HG03457 (cell line): ENCODE measurements around the gene INPP4B.

Experiments
- ATAC-seq: cut with Tn5 transposase; IDR thresholded peaks from one replicate; pipeline ENCODE4 v1.9.1; 2021; ENCODE audit warnings: moderate number of reproducible peaks; ENCODE audit not compliant: unreplicated experiment

INPP4B gene

DNA sequence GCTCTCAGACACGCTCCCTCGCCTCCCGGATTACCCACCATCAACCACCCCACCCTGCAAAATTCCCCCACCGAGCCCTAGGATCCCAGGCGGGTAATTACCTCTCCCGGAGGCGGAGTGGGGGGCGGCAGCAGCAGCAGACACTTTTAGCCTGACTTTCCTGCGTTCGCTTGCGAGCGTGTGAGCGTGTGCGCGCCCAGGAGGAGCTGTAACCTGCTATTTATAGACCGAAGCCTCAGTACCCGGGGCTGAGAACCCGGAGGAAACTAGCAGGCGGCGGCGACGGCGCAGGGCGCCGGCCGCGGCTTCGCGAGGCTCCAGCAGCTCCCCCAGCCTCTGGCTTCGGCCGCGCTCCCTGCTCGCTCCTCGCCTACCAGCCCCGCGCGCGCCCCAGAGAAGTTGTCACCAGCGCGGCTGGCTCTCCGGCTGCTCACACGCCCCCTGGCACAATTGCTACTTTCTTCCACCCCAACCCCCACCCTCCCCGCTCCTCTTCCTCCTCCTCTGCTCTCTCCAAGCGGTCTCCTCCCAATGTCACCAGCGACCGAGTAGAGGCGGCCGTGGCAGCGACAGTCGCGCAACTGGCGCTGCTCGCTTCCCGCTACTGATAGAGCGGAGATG is at the start of gene INPP4B:
INPP4B (minus strand) TSS at position 194 of the 621 bp plus-strand sequence.
- no peak for ATAC-seq

DNA sequence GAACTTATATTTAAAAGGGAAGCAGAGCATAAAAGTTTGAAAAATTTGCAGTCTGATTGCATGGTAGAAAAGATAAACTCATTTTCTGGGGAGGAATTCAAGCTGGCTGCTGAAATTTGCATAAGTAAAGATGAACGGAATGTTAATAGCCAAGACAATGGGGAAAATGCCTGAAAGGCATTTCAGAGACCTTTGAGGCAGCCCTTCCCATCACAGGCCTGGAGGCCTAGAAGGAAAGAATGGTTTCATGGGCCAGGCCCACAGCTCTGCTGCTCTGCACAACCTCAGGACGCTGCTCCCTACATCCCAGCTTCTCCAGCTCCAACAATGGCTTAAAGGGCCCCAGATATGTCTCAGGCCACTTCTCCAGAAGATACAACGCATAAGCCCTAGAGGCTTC is 46.9 kb upstream of the INPP4B start:
- ATAC-seq, result no peak

DNA sequence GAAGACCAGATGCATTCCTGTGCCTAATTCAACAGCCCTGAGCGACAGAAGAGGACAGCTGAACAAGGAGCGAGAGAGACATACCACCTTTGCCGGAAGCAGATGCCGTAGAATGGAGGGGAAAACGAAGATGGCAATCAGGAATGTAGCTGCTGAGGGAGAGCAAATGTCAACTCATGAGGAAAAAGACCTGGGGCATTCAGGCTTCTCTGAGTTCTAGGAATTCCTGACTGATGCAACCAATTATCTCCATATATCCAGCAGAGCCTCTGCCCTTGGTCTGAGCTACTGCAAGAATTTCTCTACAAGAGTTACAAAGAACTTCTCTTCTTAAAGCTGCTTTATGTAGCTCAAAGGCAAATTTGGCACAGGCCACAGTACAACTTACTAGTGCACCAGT is 40.5 kb upstream of the INPP4B start:
- ATAC-seq, result no peak

DNA sequence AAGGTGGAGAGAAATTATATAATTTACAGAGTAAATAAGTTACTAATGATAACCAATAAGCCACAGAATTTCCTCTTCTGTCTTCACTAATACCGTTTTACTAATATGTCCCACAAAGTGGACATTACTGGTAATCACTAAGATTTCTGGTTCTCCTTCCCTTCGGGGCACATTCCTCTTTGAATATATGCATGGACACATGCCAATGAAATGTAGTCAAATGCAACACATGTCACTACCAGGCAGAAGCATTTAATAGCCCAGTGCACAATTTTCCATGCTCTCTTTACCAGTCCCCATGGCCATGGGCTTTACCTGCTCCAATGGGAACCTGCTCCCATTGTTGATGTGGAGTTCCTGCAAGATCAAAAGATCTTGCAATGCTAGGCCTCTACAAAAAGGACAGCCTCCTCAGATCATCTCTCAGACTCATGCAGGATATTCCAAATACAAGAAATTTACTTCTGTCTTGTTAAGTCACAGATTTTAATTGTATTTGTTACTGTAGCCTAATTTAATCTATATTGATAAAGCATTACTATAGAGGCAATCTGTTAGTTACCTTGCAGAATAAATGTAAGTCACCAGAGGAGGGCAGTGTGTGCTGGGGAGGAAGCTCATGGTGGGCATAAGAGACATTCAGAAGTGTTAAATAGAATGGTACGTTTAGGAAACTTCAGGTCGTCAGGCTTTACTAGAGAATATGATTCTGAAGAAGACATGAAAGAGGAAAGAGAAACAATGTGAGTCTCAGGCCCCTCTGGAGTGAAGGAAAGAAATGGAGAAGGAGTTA is 37.1 kb upstream of the INPP4B start:
- ATAC-seq, result no peak

DNA sequence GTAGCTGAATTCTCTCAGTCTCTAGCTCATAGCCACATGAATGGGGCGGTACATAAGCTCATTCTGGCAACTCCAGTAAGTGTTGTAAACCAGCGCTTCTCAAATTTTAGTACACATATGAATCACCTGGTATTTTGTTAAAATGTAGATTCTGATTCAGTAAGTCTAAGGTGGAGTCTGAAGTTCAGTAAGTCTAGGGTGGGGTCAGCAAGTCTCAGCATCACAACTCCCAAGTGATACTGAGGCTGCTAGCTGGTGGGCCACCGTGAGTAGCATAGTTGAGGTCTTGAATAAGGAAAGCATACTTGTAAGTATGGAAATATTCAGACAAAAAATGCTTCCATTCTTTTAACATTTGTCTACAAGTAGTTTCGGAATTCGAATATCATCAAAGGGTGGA is 36.1 kb upstream of the INPP4B start:
- ATAC-seq, result no peak

DNA sequence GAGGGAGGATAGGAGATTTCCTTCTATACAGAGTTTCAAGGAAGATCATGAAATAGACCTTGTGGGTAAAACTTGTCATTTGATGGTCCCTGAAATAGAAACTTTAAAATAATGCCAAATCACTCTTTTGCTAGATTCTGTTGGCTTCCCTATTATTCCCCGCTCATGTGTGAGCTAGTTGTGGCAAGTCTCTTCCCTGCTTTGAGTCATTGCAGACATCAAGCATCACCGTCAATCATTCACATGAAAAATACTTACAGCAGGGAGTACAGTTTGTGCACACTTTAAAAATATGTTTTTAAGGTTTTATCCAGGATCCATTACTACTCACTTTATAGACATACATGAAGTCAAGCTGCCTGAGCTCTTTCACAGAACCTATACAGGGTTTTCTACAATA is 35.2 kb upstream of the INPP4B start:
- no peak for ATAC-seq

DNA sequence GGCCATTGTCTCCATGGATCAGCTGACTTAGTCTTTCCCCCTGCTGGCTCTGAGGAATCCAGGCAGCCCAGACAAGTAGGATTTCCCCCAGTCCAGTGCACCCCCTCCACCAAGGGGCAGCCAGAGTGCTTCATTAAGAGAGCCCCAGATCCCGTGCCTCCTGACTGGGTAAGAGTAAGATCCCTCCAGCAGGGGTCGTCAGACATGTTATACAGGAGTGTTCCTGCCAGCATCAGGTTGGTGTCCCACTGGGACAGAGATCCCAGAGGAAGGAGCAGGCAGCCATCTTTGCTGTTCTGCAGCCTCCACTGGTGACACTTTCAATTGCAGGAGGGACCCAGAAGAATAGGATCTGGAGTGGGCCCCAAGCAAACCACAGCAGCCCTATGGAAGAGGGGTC is 29.0 kb upstream of the INPP4B start:
- ATAC-seq, result no peak

DNA sequence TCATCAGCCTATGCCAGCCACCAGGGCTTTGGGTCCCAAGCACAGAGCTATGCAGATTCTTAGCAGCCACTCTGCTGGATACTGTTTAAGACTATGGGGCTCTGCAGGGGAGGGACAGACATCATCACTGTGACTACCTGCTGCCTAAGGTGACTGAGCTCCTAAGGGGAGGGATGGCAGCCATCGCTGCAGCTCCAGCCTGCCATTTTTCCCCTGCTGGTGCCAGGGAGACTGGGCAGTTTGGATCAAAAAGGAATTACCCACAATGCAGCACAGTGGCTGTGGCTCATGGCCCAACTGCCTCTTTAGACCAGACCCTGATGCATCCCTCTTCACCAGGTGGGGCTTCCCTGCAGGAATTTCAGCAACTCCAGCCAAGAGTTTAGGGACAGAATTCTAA is 28.6 kb upstream of the INPP4B start:
- no peak for ATAC-seq

DNA sequence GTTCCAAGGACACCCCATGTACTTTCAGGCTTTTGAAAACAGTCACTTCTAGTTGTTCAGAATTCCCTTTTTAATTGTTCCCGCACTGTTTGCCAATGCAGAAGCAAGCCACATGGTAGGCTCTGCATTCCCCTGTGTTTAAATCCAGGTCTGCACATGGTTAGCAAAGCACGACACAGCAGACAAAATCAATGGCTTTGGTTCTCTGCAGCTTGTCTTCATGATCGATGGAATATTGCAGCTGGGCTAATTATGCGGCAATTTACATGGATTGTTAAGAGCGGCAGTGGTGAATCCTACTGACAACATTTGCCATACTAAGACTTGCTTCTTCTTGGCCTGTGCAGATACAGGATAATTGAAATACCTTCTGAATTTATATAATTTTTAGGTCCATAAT is 20.6 kb upstream of the INPP4B start:
- no peak for ATAC-seq

DNA sequence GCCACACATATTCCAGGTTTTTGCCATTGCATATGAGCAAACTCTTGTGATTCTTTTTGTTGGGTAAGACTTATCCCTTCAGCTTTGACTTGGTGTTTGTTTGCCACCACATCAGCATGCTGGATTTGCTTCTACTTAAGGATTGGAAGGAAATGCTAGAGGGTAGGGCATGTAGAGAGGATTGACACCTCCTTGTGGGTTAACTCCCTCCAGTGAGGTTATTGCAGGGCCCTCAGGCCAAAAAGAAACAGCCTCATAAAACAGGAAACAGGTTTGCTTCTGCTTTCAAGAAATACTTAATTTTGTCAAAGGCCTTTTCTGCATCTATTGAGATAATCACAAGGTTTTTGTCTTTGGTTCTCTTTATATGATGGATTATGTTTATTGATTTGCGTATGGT is 15.2 kb upstream of the INPP4B start:
- no peak for ATAC-seq

DNA sequence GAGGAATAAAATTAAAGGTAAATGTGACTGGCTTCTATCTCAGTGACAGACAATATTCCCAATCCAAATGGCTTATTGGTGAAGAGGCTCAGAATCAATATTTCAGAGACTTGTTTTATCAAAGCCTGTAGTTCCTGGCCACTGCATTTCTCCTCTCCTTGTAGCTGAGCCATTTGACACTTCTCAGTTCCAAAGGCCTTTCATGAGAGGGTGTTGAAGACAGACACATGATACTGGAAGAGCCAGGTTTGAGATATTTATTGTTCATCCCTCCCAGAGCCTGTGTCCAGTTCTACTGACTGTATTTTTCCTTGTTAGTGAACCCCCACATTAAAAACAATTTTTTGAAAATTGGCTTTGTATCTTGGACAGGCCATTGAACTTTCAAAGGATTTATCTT is 12.9 kb upstream of the INPP4B start:
- no peak for ATAC-seq

DNA sequence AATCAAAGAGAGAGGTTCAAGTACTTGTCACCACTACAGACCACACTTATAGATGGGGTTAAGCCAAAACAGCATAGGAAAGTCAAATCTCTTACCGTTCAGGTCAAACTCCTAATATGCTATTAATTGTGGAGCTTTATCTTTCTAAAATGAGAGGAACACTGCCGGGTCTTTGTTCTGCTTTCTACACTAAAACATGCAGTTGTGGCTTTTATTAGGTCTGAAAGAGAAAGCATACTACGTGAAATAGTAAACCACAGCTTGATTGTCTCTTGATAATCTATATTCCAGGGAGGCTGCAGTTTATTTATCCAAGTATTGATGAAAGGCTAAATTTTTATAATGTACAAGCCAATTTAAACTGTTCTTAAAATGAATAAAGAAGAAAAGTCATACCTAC is 12.3 kb upstream of the INPP4B start:
- no peak for ATAC-seq

DNA sequence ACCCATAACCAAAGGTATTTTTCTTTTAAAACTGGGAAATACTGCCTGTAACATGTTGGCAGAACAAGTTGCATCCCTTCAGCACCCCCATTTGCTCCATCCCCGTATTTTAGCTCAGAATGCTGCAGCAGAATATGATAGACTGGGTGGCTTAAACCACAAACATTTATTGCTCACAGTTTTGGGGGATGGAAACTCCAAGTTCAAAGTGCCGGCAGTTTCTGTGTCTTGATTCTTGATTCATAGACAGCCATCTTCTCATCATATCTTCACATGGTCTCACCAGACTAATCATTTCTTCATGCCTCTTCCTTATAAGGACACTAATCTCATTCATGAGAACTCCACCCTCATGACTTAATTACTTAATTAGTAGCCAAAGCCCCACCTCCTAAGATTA is 10.5 kb upstream of the INPP4B start:
- ATAC-seq, result no peak

DNA sequence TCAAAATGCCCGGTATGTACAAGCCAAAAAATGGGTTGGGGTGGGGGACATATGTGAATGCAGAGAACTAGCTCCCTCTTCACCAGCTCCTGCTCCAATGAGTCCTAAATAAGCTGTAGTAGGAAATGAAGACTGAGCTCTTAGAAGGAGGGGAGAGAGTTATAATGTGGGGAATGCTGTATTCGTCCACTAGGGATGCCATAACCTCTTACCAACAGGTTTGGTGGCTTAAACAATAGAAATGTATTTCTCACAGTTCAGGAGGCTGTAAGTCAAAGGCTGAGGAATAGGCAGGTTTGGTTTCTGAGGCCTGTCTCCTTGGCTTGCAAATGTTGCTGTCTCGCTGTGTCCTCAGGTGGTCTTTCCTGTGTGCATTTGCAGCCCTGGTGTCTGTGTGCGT is 4.4 kb upstream of the INPP4B start:
- no peak for ATAC-seq

DNA sequence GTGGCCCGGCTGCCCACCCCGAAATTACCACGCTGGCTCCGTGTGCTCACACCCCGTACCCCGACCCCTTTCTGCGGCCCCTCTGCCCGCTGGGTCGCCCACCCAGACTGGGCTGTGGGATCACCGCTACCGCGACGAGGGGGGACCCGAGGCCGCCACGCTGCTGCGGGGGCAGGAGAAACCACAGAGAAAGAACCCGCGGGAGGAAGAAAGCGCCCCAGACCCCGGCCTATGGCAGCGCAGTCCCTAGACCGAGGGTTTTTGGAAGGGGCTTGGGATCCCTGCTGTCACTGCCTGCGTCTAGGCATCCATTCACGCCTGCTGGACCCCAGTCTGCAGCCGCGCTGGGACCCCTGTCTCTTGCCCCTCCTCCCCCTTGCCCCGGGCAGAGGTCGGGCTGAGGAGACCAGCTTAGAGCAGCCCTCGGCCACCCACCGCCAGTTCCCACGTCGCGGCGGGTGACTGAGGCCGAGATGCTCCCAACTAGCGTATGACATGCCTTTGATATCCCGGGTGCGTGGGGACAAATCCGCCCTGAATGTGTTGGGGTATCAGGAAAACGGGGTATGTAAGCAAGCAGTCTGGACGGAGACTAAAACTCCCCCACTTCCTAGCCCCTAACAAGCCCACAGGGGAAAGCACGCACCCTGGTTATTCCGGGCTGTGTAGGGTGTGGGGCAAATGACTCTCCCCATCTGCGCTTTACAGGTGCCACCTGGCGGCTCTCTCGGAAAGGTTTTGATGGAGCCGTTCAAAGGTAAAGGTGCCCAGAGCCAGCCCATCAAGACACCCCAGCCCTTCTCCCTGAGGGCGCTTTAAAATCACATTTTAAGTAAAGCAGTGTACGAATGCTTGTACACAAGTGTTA is 862 bp upstream of the INPP4B start:
- ATAC-seq, result peak; percentile 60

DNA sequence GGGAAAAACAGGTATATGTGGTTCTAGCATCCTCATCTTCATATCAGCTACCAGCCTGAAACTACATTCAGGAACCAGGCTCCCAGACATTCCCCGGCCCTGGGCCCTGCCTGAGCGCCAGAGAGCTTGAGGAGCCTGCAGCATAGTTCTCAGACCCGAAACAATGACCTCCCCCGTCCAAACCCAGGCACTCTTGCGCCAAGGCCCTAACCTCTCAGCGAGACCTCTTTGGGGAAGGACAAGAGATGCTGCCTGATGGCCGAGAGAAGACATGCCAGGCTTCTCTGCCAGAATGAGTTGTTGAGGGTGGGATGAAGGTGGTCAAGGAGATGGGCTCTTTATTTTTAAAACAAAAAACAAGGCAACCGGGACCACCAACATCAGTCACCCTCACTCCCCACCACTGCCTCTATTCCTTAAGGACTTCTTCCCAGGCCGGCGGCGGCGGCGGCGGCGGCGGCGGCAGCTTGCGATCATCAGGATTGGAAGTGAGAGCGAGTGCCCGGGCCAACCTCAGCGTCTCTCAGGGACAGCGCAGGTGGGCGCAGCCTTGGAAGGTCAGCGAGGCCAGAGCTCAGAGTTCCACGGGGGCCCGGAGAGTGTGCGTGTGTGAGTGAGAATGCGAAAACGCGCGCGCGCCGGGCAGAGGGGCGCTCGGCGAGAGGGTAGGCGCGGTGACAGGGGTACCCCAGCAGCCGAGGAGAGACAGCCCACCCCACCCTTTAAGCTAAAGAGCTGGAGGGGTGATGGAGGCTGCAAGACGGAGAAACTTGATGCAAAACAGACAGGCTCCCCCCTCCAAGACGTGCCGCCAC is 601 bp downstream of the INPP4B start:
- no peak for ATAC-seq

DNA sequence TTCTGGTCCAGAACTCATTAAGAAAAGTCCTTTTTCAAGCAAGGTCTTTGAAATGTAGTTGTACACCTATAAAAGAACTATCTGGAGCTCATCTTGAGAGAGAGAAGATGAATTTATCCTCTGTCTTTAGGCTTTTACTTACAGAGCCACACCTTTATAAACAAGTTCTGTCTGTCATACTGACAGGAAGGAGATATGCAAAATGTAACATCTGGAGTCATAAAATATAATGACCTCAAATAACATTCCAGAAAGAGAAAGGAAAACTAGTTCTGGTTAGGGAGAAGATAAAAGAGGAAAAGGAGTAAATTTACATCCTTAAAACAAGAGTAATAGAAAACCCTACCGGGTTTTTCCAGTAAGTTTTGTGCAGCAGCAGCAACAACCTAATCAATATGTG is 1.3 kb downstream of the INPP4B start:
- ATAC-seq, result no peak

DNA sequence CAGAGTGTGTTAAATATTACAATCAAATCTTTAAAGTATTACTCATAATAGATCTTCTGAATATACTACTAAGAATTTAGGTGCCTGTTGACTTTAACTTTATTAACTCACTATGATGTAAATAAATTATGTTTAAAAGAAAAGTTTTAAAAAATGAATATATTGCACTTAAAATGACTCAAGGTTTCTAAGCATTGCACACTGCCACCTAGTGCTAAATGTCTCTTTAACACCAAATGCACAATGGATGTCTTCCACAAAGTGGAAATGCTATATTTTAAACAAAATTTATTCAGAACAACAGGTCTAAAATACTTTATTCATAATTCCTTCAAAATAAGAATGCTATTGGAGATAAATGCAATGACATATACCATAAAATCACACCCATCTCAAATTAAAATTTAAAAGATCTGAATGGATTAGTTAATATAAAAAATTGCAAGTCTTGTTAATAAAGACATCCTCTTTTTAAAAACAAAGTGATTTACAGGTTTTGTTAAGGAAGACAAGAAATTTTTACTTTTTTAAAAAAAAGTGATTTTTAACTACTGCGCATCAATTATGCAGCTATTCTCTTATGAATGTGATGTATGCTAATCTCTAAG is 5.5 kb downstream of the INPP4B start:
- no peak for ATAC-seq

DNA sequence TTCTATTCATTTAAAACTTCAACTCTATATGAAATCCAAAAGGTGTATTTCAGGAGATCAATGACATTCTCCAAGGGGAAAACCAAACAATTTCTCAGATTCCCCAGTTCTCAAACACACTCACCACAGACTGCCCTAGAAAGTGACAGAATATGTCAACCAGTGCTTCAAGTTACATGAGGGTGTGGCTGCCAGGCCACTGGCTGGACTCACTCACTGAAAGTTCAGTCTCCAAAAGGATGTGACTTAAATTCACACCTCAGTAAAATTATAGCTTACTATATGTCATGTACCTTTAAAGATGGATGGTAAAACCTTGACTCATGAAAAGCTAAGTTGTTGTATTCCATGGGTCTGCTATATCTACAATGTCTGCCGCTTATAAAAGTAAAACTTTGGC is 7.3 kb downstream of the INPP4B start:
- ATAC-seq, result no peak

DNA sequence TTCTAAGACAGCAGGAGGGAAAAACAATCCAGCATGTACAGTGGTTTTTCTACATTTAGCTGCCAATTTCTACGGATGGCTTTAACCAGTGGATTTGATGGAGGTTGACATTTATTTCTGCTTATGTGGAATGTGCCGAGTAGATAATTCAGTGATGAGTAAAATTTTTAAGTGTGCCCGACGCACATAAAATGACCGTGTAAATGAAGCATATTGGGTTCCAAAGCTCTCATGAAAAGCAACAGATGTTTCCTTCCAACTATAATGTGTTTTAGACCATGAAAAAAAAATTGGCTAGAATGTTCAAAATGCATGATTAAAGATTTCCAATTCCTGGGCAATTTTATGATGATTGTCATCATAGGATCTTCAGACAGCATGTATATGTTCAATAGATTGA is 14.1 kb downstream of the INPP4B start:
- ATAC-seq, result no peak
